ENCODE data around the gene MRPS27. TPM values are rescaled to one million over a fixed set of nuclear protein-coding genes. Genes with fewer than 3 reads are reported as not detected.

Gene MRPS27
- total RNA-seq, 3 donors from 2014 or later: 83.4 to 107 (median 88.1) TPM

GRCh38 chr5:72233835-72234234 is 86.2 kb downstream of the MRPS27 start:
- H3K36me3 Mint-ChIP-seq (ENCODE audit: insufficient read depth): peaks cover 59% of the 10 kb centered on the region

GRCh38 chr5:72232838-72233237 is 87.2 kb downstream of the MRPS27 start:
- Mint-ChIP-seq H3K4me3 (peak overlapping the region; percentile 42), H3K4me1 (ENCODE audit: low read depth) (peaks cover 43% of the 10 kb centered on the region), H3K36me3 (ENCODE audit: insufficient read depth) (peaks cover 58% of the 10 kb centered on the region), H3K9me3 (no peaks in the 10 kb centered on the region), H3K27me3 (ENCODE audit: low read depth) (no peaks in the 10 kb centered on the region)
- ATAC-seq (no peak), DNase-seq (no peak)

More at GRCh38 chr5:72233835-72234234, 86.2 kb downstream of the MRPS27 start:
- peaks cover 43% of the 10 kb centered on the region for H3K4me1 Mint-ChIP-seq (ENCODE audit: low read depth)
- ATAC-seq (peak in 1 of 2 donors; percentile 6), DNase-seq (no peak)
- no peaks in the 10 kb centered on the region for H3K9me3 Mint-ChIP-seq
- no peak overlapping the region for H3K4me3 Mint-ChIP-seq
- H3K27me3 Mint-ChIP-seq (ENCODE audit: low read depth): no peaks in the 10 kb centered on the region

GRCh38 chr5:72231991-72232703 is 87.9 kb downstream of the MRPS27 start:
- H3K36me3 Mint-ChIP-seq (ENCODE audit: insufficient read depth): peaks cover 57% of the 10 kb centered on the region

GRCh38 chr5:72228960-72229359 is 91.1 kb downstream of the MRPS27 start:
- no peak overlapping the region for H3K4me3 Mint-ChIP-seq
- no peaks in the 10 kb centered on the region for H3K27me3 Mint-ChIP-seq (ENCODE audit: low read depth)
- peaks cover 21% of the 10 kb centered on the region for H3K4me1 Mint-ChIP-seq (ENCODE audit: low read depth)
- ATAC-seq (no peak), DNase-seq (no peak)
- H3K9me3 Mint-ChIP-seq: no peaks in the 10 kb centered on the region
- peaks cover 66% of the 10 kb centered on the region for H3K36me3 Mint-ChIP-seq (ENCODE audit: insufficient read depth)

More at GRCh38 chr5:72231991-72232703, 87.9 kb downstream of the MRPS27 start:
- Mint-ChIP-seq H3K27me3 (ENCODE audit: low read depth) (no peaks in the 10 kb centered on the region), H3K4me1 (ENCODE audit: low read depth) (peaks cover 43% of the 10 kb centered on the region), H3K4me3 (peak overlapping the region; percentile 42), H3K9me3 (no peaks in the 10 kb centered on the region)
- ATAC-seq (peak; percentile 24 to 26), DNase-seq (no peak)

- ATAC-seq: no peak
- Mint-ChIP-seq H3K36me3 (ENCODE audit: insufficient read depth) (peaks cover 73% of the 10 kb centered on the region), H3K27me3 (ENCODE audit: low read depth) (no peaks in the 10 kb centered on the region), H3K4me3 (no peak overlapping the region), H3K4me1 (ENCODE audit: low read depth) (peaks cover 5% of the 10 kb centered on the region), H3K9me3 (no peaks in the 10 kb centered on the region)
- DNase-seq: no peak
Measured at GRCh38 chr5:72226950-72227349, 93.1 kb downstream of the MRPS27 start.

- Mint-ChIP-seq H3K9me3 (no peaks in the 10 kb centered on the region), H3K4me1 (ENCODE audit: low read depth) (peaks cover 4% of the 10 kb centered on the region)
- no peak for ATAC-seq
Measured at GRCh38 chr5:72225741-72226140, 94.3 kb downstream of the MRPS27 start.

GRCh38 chr5:72224946-72225463 is 95.0 kb downstream of the MRPS27 start:
- Mint-ChIP-seq H3K4me1 (ENCODE audit: low read depth) (no peaks in the 10 kb centered on the region), H3K36me3 (ENCODE audit: insufficient read depth) (peaks cover 67% of the 10 kb centered on the region), H3K27me3 (ENCODE audit: low read depth) (no peaks in the 10 kb centered on the region), H3K9me3 (no peaks in the 10 kb centered on the region), H3K4me3 (no peak overlapping the region)
- DNase-seq (no peak), ATAC-seq (no peak)

More at GRCh38 chr5:72225741-72226140, 94.3 kb downstream of the MRPS27 start:
- peaks cover 73% of the 10 kb centered on the region for H3K36me3 Mint-ChIP-seq (ENCODE audit: insufficient read depth)
- no peak overlapping the region for H3K4me3 Mint-ChIP-seq
- no peaks in the 10 kb centered on the region for H3K27me3 Mint-ChIP-seq (ENCODE audit: low read depth)
- DNase-seq: no peak

GRCh38 chr5:72223371-72223770 is 96.7 kb downstream of the MRPS27 start:
- Mint-ChIP-seq H3K4me1 (ENCODE audit: low read depth) (no peaks in the 10 kb centered on the region), H3K36me3 (ENCODE audit: insufficient read depth) (peaks cover 79% of the 10 kb centered on the region), H3K27me3 (ENCODE audit: low read depth) (no peaks in the 10 kb centered on the region), H3K9me3 (no peaks in the 10 kb centered on the region), H3K4me3 (no peak overlapping the region)
- ATAC-seq (no peak), DNase-seq (no peak)

- no peak for ATAC-seq
- no peaks in the 10 kb centered on the region for H3K27me3 Mint-ChIP-seq (ENCODE audit: low read depth)
- no peaks in the 10 kb centered on the region for H3K4me1 Mint-ChIP-seq (ENCODE audit: low read depth)
- no peaks in the 10 kb centered on the region for H3K9me3 Mint-ChIP-seq
- no peak for DNase-seq
- peaks cover 81% of the 10 kb centered on the region for H3K36me3 Mint-ChIP-seq (ENCODE audit: insufficient read depth)
- H3K4me3 Mint-ChIP-seq: no peak overlapping the region
Measured at GRCh38 chr5:72222521-72222920, 97.5 kb downstream of the MRPS27 start.

- Mint-ChIP-seq H3K9me3 (no peaks in the 10 kb centered on the region), H3K36me3 (ENCODE audit: insufficient read depth) (peaks cover 77% of the 10 kb centered on the region), H3K4me3 (no peak overlapping the region), H3K4me1 (ENCODE audit: low read depth) (no peaks in the 10 kb centered on the region), H3K27me3 (ENCODE audit: low read depth) (no peaks in the 10 kb centered on the region)
- DNase-seq (no peak), ATAC-seq (no peak)
Measured at GRCh38 chr5:72221541-72221940, 98.5 kb downstream of the MRPS27 start.

- Mint-ChIP-seq H3K4me3 (no peak overlapping the region), H3K36me3 (ENCODE audit: insufficient read depth) (peaks cover 72% of the 10 kb centered on the region), H3K9me3 (no peaks in the 10 kb centered on the region), H3K27me3 (ENCODE audit: low read depth) (no peaks in the 10 kb centered on the region), H3K4me1 (ENCODE audit: low read depth) (no peaks in the 10 kb centered on the region)
- ATAC-seq: no peak
- DNase-seq: no peak
Measured at GRCh38 chr5:72221099-72221498, 98.9 kb downstream of the MRPS27 start.

GRCh38 chr5:72216756-72217155 is 103.3 kb downstream of the MRPS27 start:
- Mint-ChIP-seq H3K27me3 (ENCODE audit: low read depth) (no peaks in the 10 kb centered on the region), H3K36me3 (ENCODE audit: insufficient read depth) (peaks cover 39% of the 10 kb centered on the region), H3K4me1 (ENCODE audit: low read depth) (no peaks in the 10 kb centered on the region), H3K9me3 (no peaks in the 10 kb centered on the region), H3K4me3 (no peak overlapping the region)
- no peak for DNase-seq
- no peak for ATAC-seq

- Mint-ChIP-seq H3K27me3 (ENCODE audit: low read depth) (no peaks in the 10 kb centered on the region), H3K9me3 (no peaks in the 10 kb centered on the region), H3K4me1 (ENCODE audit: low read depth) (no peaks in the 10 kb centered on the region), H3K4me3 (no peak overlapping the region), H3K36me3 (ENCODE audit: insufficient read depth) (peaks cover 28% of the 10 kb centered on the region)
- DNase-seq: no peak
- no peak for ATAC-seq
Measured at GRCh38 chr5:72214168-72214567, 105.9 kb downstream of the MRPS27 start.

GRCh38 chr5:72213482-72213881 is 106.6 kb downstream of the MRPS27 start:
- Mint-ChIP-seq H3K36me3 (ENCODE audit: insufficient read depth) (peaks cover 21% of the 10 kb centered on the region), H3K9me3 (no peaks in the 10 kb centered on the region), H3K4me3 (no peak overlapping the region), H3K4me1 (ENCODE audit: low read depth) (no peaks in the 10 kb centered on the region), H3K27me3 (ENCODE audit: low read depth) (no peaks in the 10 kb centered on the region)
- ATAC-seq (no peak), DNase-seq (no peak)

- H3K36me3 Mint-ChIP-seq (ENCODE audit: insufficient read depth): peaks cover 11% of the 10 kb centered on the region
- no peak overlapping the region for H3K4me3 Mint-ChIP-seq
- H3K27me3 Mint-ChIP-seq (ENCODE audit: low read depth): no peaks in the 10 kb centered on the region
- DNase-seq (no peak), ATAC-seq (no peak)
- H3K9me3 Mint-ChIP-seq: no peaks in the 10 kb centered on the region
- H3K4me1 Mint-ChIP-seq (ENCODE audit: low read depth): peaks cover 3% of the 10 kb centered on the region
Measured at GRCh38 chr5:72212171-72212570, 107.9 kb downstream of the MRPS27 start.

Data from activated T-cell treated with anti-CD3 and anti-CD28 coated beads, Interleukin-2, amount 50 U/mL, for 4 hours (primary cell).